Effector memory CD4-positive, alpha-beta T cell (primary cell): Measurements from ENCODE around the gene TRIM17.

Experiments used
- DNase-seq, 3 donors: peaks; one replicate each; pipeline ENCODE4 v3.0.0-alpha.2; 2020
- H3K27ac ChIP-seq: 2 replicates; pipeline ENCODE4 v1.7.0; 2013; ENCODE audit warnings: mild to moderate bottlenecking, low read length, moderate library complexity; ENCODE audit not compliant: insufficient read depth, poor library complexity, severe bottlenecking
- H3K27me3 ChIP-seq: replicated peaks from 2 replicates; pipeline ENCODE4 v1.7.0; 2013; ENCODE audit warnings: mild to moderate bottlenecking, low read length; ENCODE audit not compliant: insufficient read depth, control insufficient read depth, poor library complexity, severe bottlenecking
- H3K36me3 ChIP-seq: 2 replicates; pipeline ENCODE4 v1.7.0; 2013; ENCODE audit warnings: mild to moderate bottlenecking, low read length, moderate library complexity; ENCODE audit not compliant: control insufficient read depth, insufficient read depth
- H3K4me1 ChIP-seq: 2 replicates; pipeline ENCODE4 v1.7.0; 2013; ENCODE audit warnings: low read length, mild to moderate bottlenecking; ENCODE audit not compliant: control insufficient read depth, insufficient read depth, poor library complexity, severe bottlenecking
- H3K4me3 ChIP-seq: 2 replicates; pipeline ENCODE4 v1.7.0; 2013; ENCODE audit warnings: low read length, low read depth, mild to moderate bottlenecking; ENCODE audit not compliant: insufficient read depth, poor library complexity, severe bottlenecking
- H3K9me3 ChIP-seq: 2 replicates; pipeline ENCODE4 v1.7.0; 2013; ENCODE audit warnings: mild to moderate bottlenecking, low read length, moderate library complexity; ENCODE audit not compliant: control insufficient read depth

The TRIM17 gene

DNA sequence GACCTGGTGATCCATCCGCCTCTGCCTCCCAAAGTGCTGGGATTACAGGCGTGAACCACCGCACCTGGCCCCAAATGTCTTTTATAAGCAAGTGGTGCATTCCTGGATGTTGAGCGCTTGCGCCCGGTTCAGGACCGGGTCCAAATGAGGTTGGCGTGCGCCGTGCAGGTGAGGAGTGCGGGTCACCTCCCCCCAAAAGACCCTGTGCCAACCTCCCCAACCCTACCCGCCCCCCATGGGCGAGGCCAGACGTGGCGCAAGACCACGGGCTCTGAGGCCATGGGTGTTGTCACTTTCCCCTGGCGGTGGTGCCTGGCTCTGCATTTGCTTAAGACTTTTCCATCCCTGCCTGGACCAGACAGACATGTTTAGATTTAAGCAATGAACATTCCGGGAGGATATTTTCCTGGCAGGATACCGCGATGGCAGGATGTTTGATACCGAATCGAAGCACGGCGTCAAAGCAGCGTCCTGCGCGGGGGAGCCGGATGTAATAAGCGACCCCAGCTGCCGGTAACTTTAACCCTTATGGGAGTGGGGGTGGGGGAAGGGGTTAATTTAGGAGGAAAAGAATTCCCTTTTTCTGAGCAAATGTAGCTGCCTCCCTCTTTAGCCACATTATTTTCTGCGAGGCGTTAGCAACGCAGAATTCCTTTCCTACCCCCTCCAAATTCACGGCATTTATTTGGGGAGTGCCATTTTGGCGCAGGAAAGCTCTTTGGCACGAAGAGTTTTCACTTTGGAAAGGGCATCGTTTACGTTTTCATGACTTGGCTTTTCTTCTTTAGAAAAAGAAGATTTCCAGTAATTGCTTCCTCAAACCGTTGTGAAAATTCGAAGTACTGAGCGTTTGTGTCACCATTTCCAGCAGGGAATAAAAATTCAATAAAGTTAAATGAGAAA, 42.7 kb upstream of the TRIM17 start:
- Histone ChIP-seq H3K4me3 (peak overlapping the region; percentile 55), H3K36me3 (no peaks in the 10 kb centered on the region), H3K9me3 (no peaks in the 10 kb centered on the region), H3K27ac (peak overlapping the region; percentile 87), H3K27me3 (no peaks in the 10 kb centered on the region), H3K4me1 (peaks cover 35% of the 10 kb centered on the region)
- peak; percentile 16 to 27 (median 26) for DNase-seq

DNA sequence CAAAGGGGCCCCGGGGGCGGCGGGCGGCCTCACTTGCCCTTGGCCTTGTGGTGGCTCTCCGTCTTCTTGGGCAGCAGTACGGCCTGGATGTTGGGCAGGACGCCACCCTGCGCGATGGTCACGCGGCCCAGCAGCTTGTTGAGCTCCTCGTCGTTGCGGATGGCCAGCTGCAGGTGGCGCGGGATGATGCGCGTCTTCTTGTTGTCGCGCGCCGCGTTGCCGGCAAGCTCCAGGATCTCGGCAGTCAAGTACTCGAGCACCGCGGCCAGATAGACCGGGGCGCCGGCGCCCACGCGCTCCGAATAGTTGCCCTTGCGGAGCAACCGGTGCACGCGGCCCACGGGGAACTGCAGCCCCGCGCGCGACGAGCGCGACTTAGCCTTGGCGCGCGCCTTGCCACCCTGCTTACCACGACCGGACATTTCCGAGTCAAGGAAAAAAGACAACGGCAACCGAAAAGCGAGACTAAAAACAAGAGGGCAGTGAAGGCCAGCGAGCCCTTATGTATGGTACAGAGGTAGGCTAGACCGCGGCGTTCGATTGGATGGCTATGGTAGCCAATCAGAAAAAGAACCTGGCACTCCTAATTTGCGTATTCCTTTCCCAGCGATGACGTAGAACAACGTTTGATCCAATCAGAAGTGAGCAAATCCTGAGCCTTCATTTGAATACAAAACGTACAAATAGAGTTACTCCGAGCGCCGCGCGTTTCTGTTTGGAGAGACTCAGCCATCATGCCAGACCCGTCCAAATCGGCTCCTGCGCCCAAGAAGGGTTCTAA, 40.9 kb upstream of the TRIM17 start:
- peak; percentile 78 to 85 (median 79) for DNase-seq
- Histone ChIP-seq H3K4me3 (peak overlapping the region; percentile 55), H3K36me3 (no peaks in the 10 kb centered on the region), H3K4me1 (peaks cover 24% of the 10 kb centered on the region), H3K27ac (peak overlapping the region; percentile 87), H3K9me3 (no peaks in the 10 kb centered on the region), H3K27me3 (no peaks in the 10 kb centered on the region)

DNA sequence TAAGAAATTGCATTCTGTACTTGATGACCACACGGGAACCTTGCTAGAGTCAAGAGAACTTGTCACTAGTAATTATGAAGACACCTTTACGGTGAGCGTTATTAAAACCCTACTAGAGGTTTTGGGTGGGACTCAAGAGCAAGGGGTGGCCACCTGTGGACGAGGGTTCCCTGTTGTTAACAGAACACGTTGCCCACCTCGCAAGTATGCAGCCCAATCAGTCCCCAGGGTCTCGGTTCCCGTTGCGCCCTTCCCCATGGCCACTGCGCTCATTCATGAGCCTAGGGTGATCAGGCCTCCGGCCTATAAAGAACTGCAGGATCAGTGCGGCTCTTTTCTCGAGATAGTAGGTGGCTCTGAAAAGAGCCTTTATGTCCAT, 40.3 kb upstream of the TRIM17 start:
- Histone ChIP-seq H3K4me1 (peaks cover 24% of the 10 kb centered on the region), H3K27ac (peak overlapping the region; percentile 87)
- DNase-seq, result no peak

DNA sequence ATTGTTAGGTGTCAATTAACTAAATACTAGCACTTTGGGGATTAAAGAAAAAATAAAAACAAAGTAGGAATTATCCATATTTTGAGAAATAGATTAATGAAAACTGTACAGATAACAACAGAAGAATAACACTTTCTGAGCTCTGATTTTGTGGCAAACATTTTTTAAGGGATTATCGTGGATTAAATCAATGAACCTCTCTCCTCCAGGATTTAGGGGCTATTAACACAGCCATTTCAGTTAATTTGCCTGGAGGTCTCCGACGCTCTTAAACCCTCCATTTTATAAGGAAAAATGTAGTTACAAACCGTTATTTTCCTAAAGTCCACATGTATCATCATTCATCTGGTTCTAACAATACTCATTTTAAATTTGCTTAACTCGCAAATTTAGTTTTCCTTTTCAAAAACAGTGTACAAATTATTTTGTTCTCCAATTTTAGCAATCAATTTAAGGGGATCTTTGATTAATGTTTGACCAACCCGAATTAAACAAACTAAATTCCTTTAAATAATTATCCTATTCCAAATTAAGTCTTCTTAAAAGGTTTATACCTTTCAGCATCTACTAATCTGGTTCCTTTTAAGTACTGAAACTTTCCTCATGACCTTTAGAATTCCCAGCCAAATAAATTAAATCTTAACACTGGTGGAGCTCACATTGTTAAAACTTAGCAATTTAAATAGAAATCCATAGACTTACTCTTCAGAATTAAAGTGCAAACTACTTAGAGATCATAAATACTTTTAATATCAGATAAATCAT, 39.8 kb upstream of the TRIM17 start:
- Histone ChIP-seq H3K4me3 (no peak overlapping the region), H3K36me3 (no peaks in the 10 kb centered on the region), H3K4me1 (peaks cover 24% of the 10 kb centered on the region), H3K9me3 (no peaks in the 10 kb centered on the region), H3K27ac (peak overlapping the region; percentile 87), H3K27me3 (no peaks in the 10 kb centered on the region)
- DNase-seq, result no peak

More for the DNA sequence above, 40.3 kb upstream of the TRIM17 start:
- Histone ChIP-seq H3K27me3 (no peaks in the 10 kb centered on the region), H3K4me3 (peak overlapping the region; percentile 55), H3K9me3 (no peaks in the 10 kb centered on the region), H3K36me3 (no peaks in the 10 kb centered on the region)

DNA sequence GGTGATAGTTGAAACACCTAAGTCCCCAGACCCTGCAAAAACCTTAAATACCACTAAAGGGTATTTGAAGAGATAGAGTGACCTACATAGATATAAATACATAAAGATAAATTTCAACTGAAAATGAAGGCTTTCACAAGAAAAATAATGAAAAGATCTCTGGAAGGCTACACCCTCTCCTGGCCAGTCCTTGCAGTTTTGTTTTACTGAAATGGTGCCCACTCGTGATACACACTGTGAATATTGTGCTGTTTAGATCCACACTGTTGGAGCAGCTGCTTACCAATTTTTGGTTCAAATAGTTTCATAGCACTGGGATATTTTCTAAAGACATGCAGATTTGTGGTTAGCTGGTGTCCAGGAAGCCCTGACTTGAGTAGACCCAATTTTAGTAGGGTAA, 39.1 kb upstream of the TRIM17 start:
- H3K4me3 ChIP-seq, result no peak overlapping the region
- no peak overlapping the region for H3K27ac ChIP-seq
- no peak for DNase-seq

DNA sequence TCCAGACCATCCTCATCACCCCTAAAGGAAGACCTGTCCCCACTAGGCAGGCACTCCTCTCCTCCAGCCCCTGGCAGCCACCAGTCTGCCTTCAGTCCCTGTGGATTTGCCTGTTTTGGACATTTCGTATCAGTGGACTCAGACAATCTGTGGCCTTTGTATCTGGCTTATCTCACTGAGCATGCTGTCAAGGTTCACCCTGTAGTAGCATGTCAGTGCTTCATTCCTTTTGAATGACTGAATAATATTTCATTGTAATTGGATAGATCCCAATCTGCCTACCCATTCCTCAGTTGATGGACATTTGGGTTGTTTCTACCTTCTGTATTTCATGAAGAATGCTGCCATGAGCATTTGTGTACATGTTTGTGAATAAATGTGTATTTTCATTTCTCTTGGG, 37.6 kb upstream of the TRIM17 start:
- peaks cover 19% of the 10 kb centered on the region for H3K4me1 ChIP-seq

More for the DNA sequence above, 39.1 kb upstream of the TRIM17 start:
- Histone ChIP-seq H3K4me1 (peaks cover 24% of the 10 kb centered on the region), H3K9me3 (no peaks in the 10 kb centered on the region), H3K36me3 (no peaks in the 10 kb centered on the region), H3K27me3 (no peaks in the 10 kb centered on the region)

DNA sequence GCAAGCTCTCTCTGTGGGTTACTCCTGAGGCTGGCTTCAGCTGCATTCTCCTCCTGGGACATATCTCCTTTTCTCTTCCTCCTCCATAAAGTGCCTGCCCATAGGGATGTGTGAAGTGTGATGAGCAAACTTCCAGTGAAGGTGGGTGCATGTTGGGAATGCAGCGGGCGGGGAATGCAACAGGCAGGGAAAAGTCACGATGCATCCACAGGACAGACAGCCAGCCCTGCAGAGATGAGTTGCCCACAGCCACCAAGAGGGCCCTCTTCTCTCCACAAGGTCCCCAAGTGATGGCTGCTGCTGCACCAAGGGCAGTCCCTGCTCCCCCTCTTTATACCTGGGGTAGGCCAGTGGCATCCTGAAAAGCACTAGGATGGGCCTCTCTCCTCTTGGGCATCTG, 37.0 kb upstream of the TRIM17 start:
- peaks cover 17% of the 10 kb centered on the region for H3K4me1 ChIP-seq
- H3K27ac ChIP-seq, result no peak overlapping the region
- H3K4me3 ChIP-seq, result no peak overlapping the region
- no peaks in the 10 kb centered on the region for H3K36me3 ChIP-seq
- no peaks in the 10 kb centered on the region for H3K27me3 ChIP-seq
- no peak for DNase-seq
- no peaks in the 10 kb centered on the region for H3K9me3 ChIP-seq

More for the DNA sequence above, 37.6 kb upstream of the TRIM17 start:
- no peaks in the 10 kb centered on the region for H3K36me3 ChIP-seq
- H3K9me3 ChIP-seq, result no peaks in the 10 kb centered on the region
- H3K4me3 ChIP-seq, result no peak overlapping the region
- H3K27me3 ChIP-seq, result no peaks in the 10 kb centered on the region
- no peak overlapping the region for H3K27ac ChIP-seq
- DNase-seq, result no peak

DNA sequence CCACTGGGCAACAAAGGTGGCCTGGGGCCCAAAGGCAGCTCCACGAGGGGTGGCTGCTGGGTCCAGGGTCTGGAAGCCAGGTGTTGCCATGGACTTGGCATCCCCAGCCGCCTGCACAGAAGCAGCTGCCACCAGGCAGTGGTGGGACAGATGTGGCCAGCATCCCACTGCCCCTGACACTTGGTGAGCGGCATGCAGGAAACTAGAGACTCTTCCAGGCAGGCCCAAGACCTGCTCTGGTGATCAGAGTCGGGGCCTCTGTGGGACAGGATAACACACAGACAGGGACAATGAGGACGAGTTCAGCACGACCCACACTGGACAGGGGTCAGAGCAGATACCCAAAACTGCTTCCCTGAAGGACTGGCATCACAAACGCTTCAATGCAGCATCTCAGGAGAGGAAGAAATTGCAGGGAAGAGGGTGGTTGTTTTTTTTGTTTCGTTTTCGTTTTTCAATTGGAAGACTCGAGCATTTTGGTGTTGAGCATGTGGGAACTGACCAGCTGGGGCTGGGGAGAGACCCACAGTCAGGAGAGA, 36.4 kb upstream of the TRIM17 start:
- H3K4me3 ChIP-seq, result no peak overlapping the region
- H3K36me3 ChIP-seq, result no peaks in the 10 kb centered on the region
- no peak overlapping the region for H3K27ac ChIP-seq
- DNase-seq, result no peak
- peaks cover 13% of the 10 kb centered on the region for H3K4me1 ChIP-seq
- H3K9me3 ChIP-seq, result no peaks in the 10 kb centered on the region
- no peaks in the 10 kb centered on the region for H3K27me3 ChIP-seq

DNA sequence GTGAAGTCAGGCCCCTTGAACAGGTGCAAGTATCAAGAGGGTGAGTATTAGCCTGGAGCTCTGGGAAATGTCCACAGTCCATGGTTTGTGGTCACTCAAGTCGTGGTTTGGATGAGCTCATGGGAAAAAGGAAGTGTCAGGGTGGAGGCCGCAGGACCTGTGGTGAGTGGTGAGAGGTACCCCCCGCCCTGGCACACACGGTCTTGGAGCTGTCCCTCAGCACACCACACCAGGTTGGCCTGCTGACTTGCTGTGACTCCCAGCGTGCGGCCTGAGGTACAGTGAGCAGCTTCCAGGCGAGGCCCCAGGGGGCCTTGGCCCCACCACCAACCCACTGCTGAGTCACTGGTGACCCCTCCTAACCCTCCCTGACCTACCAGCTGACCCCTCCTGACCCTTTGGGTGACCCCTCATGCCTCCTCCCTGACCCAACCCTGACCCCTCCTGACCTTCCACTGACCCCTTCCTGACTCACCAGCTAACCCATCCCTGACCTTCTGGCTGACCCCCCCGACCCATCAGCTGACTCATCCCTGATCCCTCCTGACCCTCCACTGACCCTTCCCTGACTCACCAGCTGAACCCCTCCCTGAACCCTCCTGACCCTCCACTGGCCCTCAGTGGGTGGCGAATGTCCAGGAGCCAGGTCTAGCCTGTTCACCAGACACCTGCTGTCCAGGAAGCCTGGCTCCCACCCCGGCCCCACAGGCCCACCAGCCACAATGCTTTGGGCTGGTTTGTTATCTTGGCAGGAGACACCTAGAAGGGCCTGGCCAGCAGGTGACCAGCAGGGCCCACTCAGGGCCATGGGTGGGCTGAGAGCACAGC, 35.7 kb upstream of the TRIM17 start:
- Histone ChIP-seq H3K9me3 (no peaks in the 10 kb centered on the region), H3K27me3 (no peaks in the 10 kb centered on the region), H3K36me3 (no peaks in the 10 kb centered on the region), H3K27ac (no peak overlapping the region), H3K4me1 (peaks cover 9% of the 10 kb centered on the region), H3K4me3 (no peak overlapping the region)
- DNase-seq, result no peak
